ENCODE measurements around the gene CPA1. TPM values are rescaled to one million over a fixed set of nuclear protein-coding genes. Genes with fewer than 3 reads are reported as not detected.
A peak's percentile ranks its signal among the peaks of the same experiment; 100 is the strongest.

The CPA1 gene
- total RNA-seq, 2 experiments from 2014 or later: not detected

DNA sequence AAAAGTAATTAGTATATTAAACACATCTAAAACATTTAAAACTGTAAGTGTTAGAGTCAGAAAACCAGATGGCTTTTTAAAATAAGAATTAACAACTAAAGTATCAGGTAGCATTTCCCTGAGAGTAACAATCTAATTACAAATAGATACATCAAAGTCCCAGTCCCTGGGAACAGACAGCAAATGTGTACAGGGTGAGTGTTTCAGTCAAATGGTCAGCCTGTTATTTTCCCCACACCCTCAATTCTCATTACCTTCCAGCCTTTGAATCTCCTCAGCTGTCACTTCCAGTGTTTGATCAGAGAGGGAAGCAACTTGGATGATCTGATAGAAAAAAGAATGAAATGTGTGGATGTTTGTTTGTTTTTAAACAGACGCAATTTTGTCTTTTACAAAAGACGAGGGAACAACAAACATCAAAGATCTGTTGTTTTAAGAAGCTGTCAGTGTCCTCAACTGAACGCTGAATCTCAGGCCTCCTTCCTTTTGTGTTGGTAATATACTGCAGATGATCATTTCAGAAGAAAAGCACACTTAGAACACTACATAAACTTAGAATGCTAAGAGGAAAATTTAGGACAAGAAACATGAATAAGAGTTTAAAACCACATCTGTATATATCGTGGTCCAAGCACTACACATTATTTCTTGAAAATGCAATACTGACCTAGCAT is 30.7 kb downstream of the CPA1 start:
- H3K4me1 Mint-ChIP-seq (ENCODE audit: low read depth): peaks cover 32% of the 10 kb centered on the region

DNA sequence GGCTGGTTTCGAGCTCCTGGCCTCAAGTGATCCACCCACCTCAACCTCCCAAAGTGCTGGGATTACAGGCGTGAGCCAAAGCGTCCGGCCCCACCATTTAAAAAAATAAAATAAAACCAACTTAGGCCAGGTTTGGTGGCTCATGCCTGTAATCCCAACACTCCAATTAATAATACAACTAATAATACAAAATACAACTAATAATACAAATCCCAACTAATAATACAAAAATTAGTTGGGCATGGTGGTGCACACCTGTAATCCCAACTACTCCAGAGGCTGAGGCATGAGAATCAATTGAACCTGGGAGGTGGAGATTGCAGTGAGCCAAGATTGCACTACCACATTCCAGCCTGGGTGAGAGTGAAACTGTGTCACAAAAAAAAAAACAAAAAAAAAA is 32.9 kb downstream of the CPA1 start:
- Mint-ChIP-seq H3K36me3 (ENCODE audit: low read depth) (peaks cover 48% of the 10 kb centered on the region), H3K4me1 (ENCODE audit: low read depth) (peaks cover 53% of the 10 kb centered on the region), H3K27ac (no peak overlapping the region), H3K4me3 (no peak overlapping the region), H3K9me3 (ENCODE audit: insufficient read depth) (no peaks in the 10 kb centered on the region), H3K27me3 (ENCODE audit: low read depth) (no peaks in the 10 kb centered on the region)
- CTCF ChIA-PET: interaction anchor here (1.6 kb wide), 1 partner anchor 19 kb away, joined by 5 read pairs; no protein-coding TSS in a partner anchor
- POLR2A ChIA-PET: no interaction called here
- DNase-seq: no peak
- ATAC-seq: no peak

More for the DNA sequence above, 30.7 kb downstream of the CPA1 start:
- POLR2A ChIA-PET: no interaction called here
- H3K27me3 Mint-ChIP-seq (ENCODE audit: low read depth): no peaks in the 10 kb centered on the region
- H3K9me3 Mint-ChIP-seq (ENCODE audit: insufficient read depth): no peaks in the 10 kb centered on the region
- peaks cover 37% of the 10 kb centered on the region for H3K36me3 Mint-ChIP-seq (ENCODE audit: low read depth)
- ATAC-seq (no peak), DNase-seq (no peak)
- no peak overlapping the region for H3K27ac Mint-ChIP-seq
- H3K4me3 Mint-ChIP-seq: no peak overlapping the region
- CTCF ChIA-PET: interaction anchor here (0.9 to 2.0 kb wide), 3 partner anchors 10 to 30 kb away, joined by 3 to 11 read pairs (median 4); partner anchors contain the start of gene CEP41

DNA sequence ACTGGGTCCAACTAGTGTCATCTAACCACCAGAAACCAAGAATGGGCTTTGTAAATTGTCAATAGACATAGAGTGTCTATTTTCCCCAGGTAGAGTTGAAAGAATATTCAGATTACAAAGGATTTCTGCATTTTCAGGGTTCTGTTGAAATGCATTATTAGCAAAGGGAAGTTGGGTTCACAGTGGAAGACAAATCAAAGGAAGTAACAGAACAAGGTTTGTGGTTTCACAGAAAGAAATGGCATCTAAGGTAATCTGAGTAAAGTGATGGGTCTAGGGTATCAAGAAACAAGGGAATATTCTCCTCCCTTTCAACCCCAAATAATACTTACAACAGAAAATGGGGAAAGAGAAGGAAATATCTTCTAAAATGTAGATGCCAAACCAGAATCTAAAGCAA is 34.7 kb downstream of the CPA1 start:
- no peaks in the 10 kb centered on the region for H3K9me3 Mint-ChIP-seq (ENCODE audit: insufficient read depth)
- peak overlapping the region; percentile 72 for H3K27ac Mint-ChIP-seq
- H3K4me1 Mint-ChIP-seq (ENCODE audit: low read depth): peaks cover 69% of the 10 kb centered on the region
- peaks cover 47% of the 10 kb centered on the region for H3K36me3 Mint-ChIP-seq (ENCODE audit: low read depth)
- ChIA-PET CTCF (interaction anchor here (1.6 kb wide), 1 partner anchor 21 kb away, joined by 5 read pairs; no protein-coding TSS in a partner anchor), POLR2A (no interaction called here)
- DNase-seq (no peak), ATAC-seq (peak; percentile 38)
- no peaks in the 10 kb centered on the region for H3K27me3 Mint-ChIP-seq (ENCODE audit: low read depth)
- peak overlapping the region; percentile 44 for H3K4me3 Mint-ChIP-seq

DNA sequence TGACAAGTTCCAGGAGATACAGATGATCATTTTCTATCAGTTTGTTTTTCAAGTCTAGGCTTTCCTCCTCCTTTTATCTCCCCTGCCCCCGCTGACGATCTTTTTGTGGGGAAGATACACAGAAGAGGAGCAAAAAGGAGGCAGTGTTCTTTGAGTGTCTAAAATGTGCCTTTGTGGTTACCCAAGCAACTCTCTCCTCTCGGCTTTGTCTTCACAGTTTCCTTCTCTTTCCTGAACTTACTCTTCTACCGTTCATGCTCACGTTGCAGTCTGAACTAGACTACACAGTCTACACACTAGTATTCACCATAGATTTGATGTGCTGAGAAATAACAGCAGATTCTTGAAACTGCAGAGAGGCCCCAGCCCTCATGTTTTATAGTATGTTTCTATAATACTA is 36.9 kb downstream of the CPA1 start:
- Mint-ChIP-seq H3K36me3 (ENCODE audit: low read depth) (peaks cover 41% of the 10 kb centered on the region), H3K9me3 (ENCODE audit: insufficient read depth) (no peaks in the 10 kb centered on the region), H3K4me1 (ENCODE audit: low read depth) (peaks cover 78% of the 10 kb centered on the region), H3K27me3 (ENCODE audit: low read depth) (no peaks in the 10 kb centered on the region), H3K4me3 (peak overlapping the region; percentile 64), H3K27ac (peak overlapping the region; percentile 96)
- DNase-seq (peak; percentile 45), ATAC-seq (peak; percentile 71)
- CTCF ChIA-PET: interaction anchor here (1.2 to 2.7 kb wide), 2 partner anchors 23 to 69 kb away, joined by 3 to 8 read pairs; no protein-coding TSS in a partner anchor
- POLR2A ChIA-PET: interaction anchor here (0.6 to 1.5 kb wide), 2 partner anchors 12 to 23 kb away, joined by 3 read pairs; no protein-coding TSS in a partner anchor

DNA sequence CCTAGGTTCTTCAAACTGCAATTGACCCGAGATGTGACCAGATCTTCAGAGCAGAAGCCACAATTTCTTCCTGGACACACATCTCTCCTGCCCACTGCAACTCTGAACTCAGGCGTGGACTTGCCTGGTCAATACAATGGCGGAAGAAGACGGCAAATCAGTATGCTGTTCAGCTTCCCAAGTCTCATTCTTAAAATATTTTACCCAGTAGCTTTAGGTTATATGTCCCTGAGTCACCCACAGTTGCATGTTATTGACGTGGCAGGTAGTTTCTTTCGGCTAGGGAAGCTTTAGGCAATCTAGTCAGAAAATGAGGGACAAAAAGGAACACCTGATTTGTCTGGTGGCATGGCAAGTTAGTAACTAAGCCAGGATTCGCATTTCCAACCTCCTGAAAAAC is 38.0 kb downstream of the CPA1 start:
- H3K36me3 Mint-ChIP-seq (ENCODE audit: low read depth): peaks cover 38% of the 10 kb centered on the region
- H3K4me3 Mint-ChIP-seq: no peak overlapping the region
- H3K27me3 Mint-ChIP-seq (ENCODE audit: low read depth): no peaks in the 10 kb centered on the region
- CTCF ChIA-PET: interaction anchor here (0.7 to 2.7 kb wide), 3 partner anchors 20 to 68 kb away, joined by 3 to 8 read pairs (median 3); no protein-coding TSS in a partner anchor
- H3K27ac Mint-ChIP-seq: peak overlapping the region; percentile 96
- POLR2A ChIA-PET: interaction anchor here (1.5 kb wide), 1 partner anchor 24 kb away, joined by 3 read pairs; no protein-coding TSS in a partner anchor
- DNase-seq: no peak
- H3K4me1 Mint-ChIP-seq (ENCODE audit: low read depth): peaks cover 83% of the 10 kb centered on the region
- H3K9me3 Mint-ChIP-seq (ENCODE audit: insufficient read depth): no peaks in the 10 kb centered on the region
- ATAC-seq: no peak

DNA sequence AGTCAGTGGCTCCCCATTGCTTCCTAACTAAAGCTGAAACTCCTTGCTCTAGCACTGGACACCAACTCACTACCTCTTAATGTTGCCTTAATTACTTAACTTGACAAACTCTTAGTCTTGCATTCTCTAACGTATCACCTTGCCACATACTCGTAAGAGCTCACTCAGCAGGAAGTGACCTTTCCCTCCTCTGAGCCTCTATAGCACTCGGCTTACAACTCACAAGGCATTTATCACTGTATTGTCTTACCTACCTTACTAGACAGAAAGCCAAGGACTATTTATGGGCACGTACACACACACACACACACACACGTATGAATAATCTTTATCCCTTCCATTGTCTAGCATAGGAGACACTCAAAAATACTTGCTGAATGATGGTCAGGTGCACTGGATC is 39.4 kb downstream of the CPA1 start:
- peak overlapping the region; percentile 66 for H3K27ac Mint-ChIP-seq
- ATAC-seq (peak; percentile 47), DNase-seq (no peak)
- CTCF ChIA-PET: no interaction called here
- no peaks in the 10 kb centered on the region for H3K9me3 Mint-ChIP-seq (ENCODE audit: insufficient read depth)
- POLR2A ChIA-PET: interaction anchor here (0.6 to 1.5 kb wide), 2 partner anchors 26 to 369 kb away, joined by 3 to 4 read pairs; no protein-coding TSS in a partner anchor
- peaks cover 71% of the 10 kb centered on the region for H3K4me1 Mint-ChIP-seq (ENCODE audit: low read depth)
- H3K27me3 Mint-ChIP-seq (ENCODE audit: low read depth): no peaks in the 10 kb centered on the region
- H3K4me3 Mint-ChIP-seq: no peak overlapping the region
- peaks cover 38% of the 10 kb centered on the region for H3K36me3 Mint-ChIP-seq (ENCODE audit: low read depth)

DNA sequence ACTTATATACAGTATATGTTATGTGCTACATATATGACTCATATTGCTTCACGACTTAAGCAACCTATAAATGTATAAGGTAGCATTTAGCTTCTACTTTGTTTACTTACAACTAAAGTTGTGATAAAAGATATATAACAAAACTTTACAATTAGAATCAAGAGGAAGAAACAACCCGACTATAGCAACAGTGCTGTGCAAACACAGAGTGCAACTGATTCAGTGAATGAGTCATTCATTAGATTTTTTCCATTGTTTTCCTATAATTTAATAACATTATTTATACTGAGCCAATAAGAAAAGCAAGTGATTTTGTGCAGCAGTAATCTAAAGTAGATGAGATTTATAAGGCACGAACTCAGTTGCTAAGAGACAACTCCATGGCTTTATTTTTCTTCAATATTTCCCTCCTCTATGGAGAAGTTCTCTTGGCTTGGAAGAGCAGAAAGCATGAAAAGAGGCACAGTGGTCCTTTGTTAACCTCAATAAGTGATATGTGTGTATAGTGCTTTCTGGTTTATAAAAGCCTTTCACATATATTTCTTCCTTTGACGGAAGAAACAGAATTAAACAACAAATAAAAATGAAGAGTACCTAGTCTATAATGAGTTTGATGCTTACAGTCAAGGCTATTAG is 40.8 kb downstream of the CPA1 start:
- peaks cover 69% of the 10 kb centered on the region for H3K4me1 Mint-ChIP-seq (ENCODE audit: low read depth)
- POLR2A ChIA-PET: no interaction called here
- ATAC-seq (no peak), DNase-seq (no peak)
- no peaks in the 10 kb centered on the region for H3K9me3 Mint-ChIP-seq (ENCODE audit: insufficient read depth)
- H3K4me3 Mint-ChIP-seq: no peak overlapping the region
- H3K27me3 Mint-ChIP-seq (ENCODE audit: low read depth): no peaks in the 10 kb centered on the region
- CTCF ChIA-PET: interaction anchor here (1.4 kb wide), 1 partner anchor 10 kb away, joined by 3 read pairs; no protein-coding TSS in a partner anchor
- H3K27ac Mint-ChIP-seq: peak overlapping the region; percentile 71
- peaks cover 42% of the 10 kb centered on the region for H3K36me3 Mint-ChIP-seq (ENCODE audit: low read depth)

DNA sequence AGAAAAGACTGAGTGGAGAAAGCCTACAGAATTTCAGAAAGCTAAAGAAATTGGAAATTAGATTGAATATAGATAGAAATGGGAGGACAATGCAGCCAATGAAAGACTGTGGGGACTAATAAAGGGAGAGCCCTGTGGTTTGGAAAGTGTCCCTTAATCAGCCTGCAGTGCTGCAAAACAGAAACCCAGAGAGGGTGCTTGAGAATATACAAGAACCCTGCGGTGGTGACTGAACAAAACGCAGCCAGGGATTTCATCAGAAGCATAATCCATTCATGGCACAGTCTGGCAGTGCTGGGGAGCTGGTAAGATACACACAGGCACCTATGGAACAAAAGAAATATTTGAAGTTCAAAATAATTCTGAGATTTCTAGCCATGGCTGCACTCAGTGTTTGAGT is 41.4 kb downstream of the CPA1 start:
- CTCF ChIA-PET: interaction anchor here (0.6 to 1.2 kb wide), 2 partner anchors 16 to 474 kb away, joined by 3 to 4 read pairs; no protein-coding TSS in a partner anchor
- Mint-ChIP-seq H3K27me3 (ENCODE audit: low read depth) (no peaks in the 10 kb centered on the region), H3K9me3 (ENCODE audit: insufficient read depth) (no peaks in the 10 kb centered on the region), H3K4me1 (ENCODE audit: low read depth) (peaks cover 68% of the 10 kb centered on the region), H3K4me3 (peak overlapping the region; percentile 6), H3K27ac (peak overlapping the region; percentile 71), H3K36me3 (ENCODE audit: low read depth) (peaks cover 39% of the 10 kb centered on the region)
- ATAC-seq (peak; percentile 56), DNase-seq (peak; percentile 41)
- POLR2A ChIA-PET: no interaction called here

DNA sequence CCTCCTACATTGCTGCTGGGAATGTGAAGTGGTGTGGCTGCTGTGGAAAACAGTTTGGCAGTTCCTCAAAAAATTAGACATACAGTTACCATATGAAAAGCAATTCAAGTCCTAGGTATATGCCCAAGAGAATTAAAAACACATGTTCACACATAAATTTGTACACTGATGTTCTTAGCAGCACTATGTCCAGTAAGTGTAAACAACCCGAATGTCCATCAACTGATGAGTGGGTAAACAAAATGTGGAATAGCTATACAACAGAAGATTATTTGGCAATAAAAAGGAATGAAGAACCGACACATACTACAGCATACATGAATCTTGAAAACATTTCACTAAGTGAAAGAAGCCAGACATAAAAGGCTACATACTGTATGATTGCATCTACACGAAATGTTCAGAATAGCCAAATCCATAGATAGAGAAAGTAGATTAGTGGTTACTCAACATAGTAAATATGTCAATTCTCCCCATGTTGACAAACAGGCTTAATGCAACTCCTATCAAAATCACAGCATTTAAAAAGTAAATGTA is 43.3 kb downstream of the CPA1 start:
- H3K36me3 Mint-ChIP-seq (ENCODE audit: low read depth): peaks cover 45% of the 10 kb centered on the region
- H3K27me3 Mint-ChIP-seq (ENCODE audit: low read depth): no peaks in the 10 kb centered on the region
- H3K4me3 Mint-ChIP-seq: no peak overlapping the region
- H3K9me3 Mint-ChIP-seq (ENCODE audit: insufficient read depth): no peaks in the 10 kb centered on the region
- ChIA-PET POLR2A (interaction anchor here (0.6 kb wide), 1 partner anchor 1369 kb away, joined by 3 read pairs; no protein-coding TSS in a partner anchor), CTCF (interaction anchor here (1.0 kb wide), 1 partner anchor 11 kb away, joined by 3 read pairs; no protein-coding TSS in a partner anchor)
- ATAC-seq (no peak), DNase-seq (no peak)
- H3K4me1 Mint-ChIP-seq (ENCODE audit: low read depth): peaks cover 58% of the 10 kb centered on the region
- no peak overlapping the region for H3K27ac Mint-ChIP-seq

DNA sequence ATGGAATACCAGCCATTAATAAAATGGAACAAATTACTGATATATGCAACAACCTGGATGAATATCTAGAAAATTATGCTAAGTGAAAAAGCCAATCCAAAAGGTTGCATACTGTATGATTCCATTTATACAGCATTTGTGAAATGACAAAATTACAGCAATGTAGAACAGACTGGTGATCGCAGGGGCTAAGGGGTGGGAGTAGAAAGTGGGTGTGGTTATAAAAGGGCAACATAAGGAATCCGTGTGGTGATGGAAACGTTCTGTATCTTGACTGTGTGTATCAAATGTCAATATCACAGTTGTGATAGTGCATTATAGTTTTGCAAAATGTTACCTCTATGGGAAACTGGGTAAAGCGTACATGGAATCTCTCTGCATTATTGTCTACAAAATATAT is 45.5 kb downstream of the CPA1 start:
- ChIA-PET CTCF (interaction anchor here (1.3 kb wide), 1 partner anchor 9 kb away, joined by 3 read pairs; no protein-coding TSS in a partner anchor), POLR2A (no interaction called here)
- ATAC-seq (no peak), DNase-seq (no peak)
- Mint-ChIP-seq H3K4me1 (ENCODE audit: low read depth) (peaks cover 47% of the 10 kb centered on the region), H3K27me3 (ENCODE audit: low read depth) (no peaks in the 10 kb centered on the region), H3K9me3 (ENCODE audit: insufficient read depth) (no peaks in the 10 kb centered on the region), H3K4me3 (no peak overlapping the region), H3K36me3 (ENCODE audit: low read depth) (peaks cover 42% of the 10 kb centered on the region), H3K27ac (no peak overlapping the region)

DNA sequence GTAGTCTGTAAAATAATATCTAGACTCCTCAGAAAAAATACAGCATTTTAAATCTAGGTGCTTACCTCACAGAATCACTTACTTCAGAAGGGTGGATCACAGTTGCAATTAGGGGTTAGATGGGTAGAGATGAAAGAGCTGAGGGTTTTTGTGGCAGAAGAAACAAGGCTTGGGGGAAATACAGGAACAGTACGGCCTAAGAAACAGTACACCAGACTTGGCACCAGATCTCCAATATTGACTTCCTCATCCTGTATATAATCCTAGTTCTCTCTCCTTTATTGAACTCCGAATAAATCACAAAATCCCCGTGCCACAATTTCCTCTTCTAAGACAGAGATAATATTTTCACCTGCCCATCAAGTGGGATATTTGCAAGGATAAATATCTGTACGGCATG is 46.3 kb downstream of the CPA1 start:
- DNase-seq (no peak), ATAC-seq (peak; percentile 67)
- ChIA-PET POLR2A (no interaction called here), CTCF (interaction anchor here (0.7 kb wide), 1 partner anchor 14 kb away, joined by 3 read pairs; no protein-coding TSS in a partner anchor)
- Mint-ChIP-seq H3K9me3 (ENCODE audit: insufficient read depth) (no peaks in the 10 kb centered on the region), H3K36me3 (ENCODE audit: low read depth) (peaks cover 37% of the 10 kb centered on the region), H3K27ac (peak overlapping the region; percentile 10), H3K27me3 (ENCODE audit: low read depth) (no peaks in the 10 kb centered on the region), H3K4me1 (ENCODE audit: low read depth) (peaks cover 42% of the 10 kb centered on the region), H3K4me3 (no peak overlapping the region)
